GM19035 (cell line): ENCODE data around the gene FGFR1OP2.
A peak's percentile ranks its signal among the peaks of the same experiment; 100 is the strongest.
"Not testable (repeated sequence)": the region's sequence is repeated elsewhere in the genome, so short reads cannot be mapped to it uniquely, and the experiment has no call there.

Experiments used
- ATAC-seq: cut with Tn5 transposase; IDR thresholded peaks from one replicate; pipeline ENCODE4 v1.9.1; 2021; ENCODE audit not compliant: unreplicated experiment

Gene FGFR1OP2

DNA sequence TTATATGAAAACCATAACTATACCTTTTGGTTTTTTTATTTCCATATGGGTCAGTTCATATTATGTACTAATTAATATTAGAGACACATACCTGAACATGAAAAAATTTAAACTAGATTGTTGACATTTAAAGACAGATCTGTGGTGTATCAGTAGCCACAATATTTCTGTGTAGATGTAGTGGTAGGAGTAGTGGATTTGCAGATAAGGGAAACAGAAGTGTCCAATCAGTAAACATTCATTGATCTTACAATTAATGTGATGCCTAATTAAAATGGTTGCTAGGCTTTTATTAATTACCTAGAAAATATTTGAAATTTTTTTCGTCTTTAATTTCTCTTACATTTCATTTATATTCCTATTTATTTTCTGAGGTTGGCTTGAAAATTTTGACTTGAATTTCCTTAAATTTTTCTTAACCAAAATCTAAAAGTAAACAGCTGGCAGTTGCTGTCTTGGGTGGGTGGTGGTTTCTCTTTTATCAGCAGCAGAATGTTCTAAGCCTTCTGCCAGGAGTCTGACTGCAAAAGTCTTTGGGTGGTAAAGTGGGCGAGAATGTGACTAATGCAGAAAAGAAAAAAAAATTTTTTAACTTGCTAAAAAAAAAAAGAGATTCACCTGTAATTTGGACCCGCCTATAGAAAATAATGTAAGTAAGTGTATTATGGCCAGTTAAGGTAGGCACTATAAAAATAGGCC lies 2.4 kb downstream of the FGFR1OP2 start:
- ATAC-seq = no peak

GRCh38 chr12:26941215-26941594 lies 2.9 kb downstream of the FGFR1OP2 start:
- no peak for ATAC-seq

GRCh38 chr12:26948309-26948708 lies 10.0 kb downstream of the FGFR1OP2 start:
- ATAC-seq = no peak

DNA sequence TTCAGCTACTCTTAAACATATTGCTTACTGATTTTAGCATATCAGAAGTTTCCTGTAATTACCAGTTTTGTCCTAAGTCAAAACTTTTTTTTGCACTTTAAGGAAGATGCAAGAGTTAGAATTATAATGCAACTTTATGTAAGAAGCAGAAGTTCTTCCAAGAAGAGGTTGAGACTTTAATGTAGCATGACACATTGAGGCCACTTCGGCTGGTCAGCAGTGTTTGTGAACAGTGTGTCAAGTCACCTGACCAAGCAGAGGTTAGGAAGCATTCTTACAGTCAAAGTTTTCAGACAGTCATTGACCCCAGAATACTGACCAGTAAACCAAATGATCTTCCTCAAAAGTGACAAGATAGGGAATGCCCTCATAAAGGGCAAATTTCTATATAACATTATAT lies 15.2 kb downstream of the FGFR1OP2 start:
- ATAC-seq = no peak

GRCh38 chr12:26954027-26954426 lies 15.8 kb downstream of the FGFR1OP2 start:
- ATAC-seq = no peak

- not testable (repeated sequence) for ATAC-seq
These were observed 23.1 kb downstream of the FGFR1OP2 start for GRCh38 chr12:26961391-26961790.

- no peak for ATAC-seq
These were observed 23.5 kb downstream of the FGFR1OP2 start for GRCh38 chr12:26961803-26962202.

DNA sequence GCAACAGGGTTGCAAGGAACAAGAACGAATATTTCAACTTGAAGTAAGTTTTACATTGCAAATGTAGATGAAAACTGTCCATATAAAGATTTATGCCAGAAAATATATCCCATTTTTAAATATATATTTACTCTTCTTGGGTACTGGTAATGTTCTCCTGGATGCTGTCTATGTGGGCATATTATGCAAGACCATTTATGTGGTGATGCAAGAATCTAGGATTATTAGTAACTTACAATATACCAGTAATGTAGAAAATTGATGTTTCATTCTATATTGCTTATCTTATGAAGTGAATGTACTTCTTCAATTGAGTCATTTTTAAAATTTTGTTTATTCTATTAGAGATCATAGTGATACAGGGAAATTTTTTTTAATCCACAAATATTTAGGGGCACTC lies 25.1 kb downstream of the FGFR1OP2 start:
- no peak for ATAC-seq

GRCh38 chr12:26966842-26967241 lies 28.6 kb downstream of the FGFR1OP2 start:
- ATAC-seq = no peak

- ATAC-seq = no peak
These were observed 31.9 kb downstream of the FGFR1OP2 start for GRCh38 chr12:26970136-26970535.

DNA sequence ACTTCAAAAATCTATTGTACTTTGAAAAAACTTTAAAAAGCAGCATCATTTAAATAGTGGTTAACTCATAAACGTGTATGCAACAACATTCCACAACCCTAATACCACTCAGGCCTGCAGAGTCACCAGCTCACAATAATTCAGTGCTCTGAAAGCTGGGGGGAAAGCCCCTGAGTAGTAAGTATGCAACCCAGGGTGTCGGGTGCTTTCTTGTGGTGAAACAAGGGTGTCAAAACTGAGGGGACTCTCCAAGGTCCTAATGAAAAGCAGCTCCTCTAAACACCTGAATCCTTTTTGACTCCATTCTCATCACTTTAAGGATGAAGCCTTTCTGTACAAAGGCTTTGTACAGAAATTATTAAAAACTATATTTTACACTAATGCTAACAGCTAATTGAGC lies 33.7 kb downstream of the FGFR1OP2 start:
- ATAC-seq = peak; percentile 97

GRCh38 chr12:26976687-26977086 lies 38.4 kb downstream of the FGFR1OP2 start:
- ATAC-seq = no peak

GRCh38 chr12:26978801-26979200 lies 40.5 kb downstream of the FGFR1OP2 start:
- no peak for ATAC-seq

- ATAC-seq = no peak
These were observed 41.5 kb downstream of the FGFR1OP2 start for GRCh38 chr12:26979733-26980132.

DNA sequence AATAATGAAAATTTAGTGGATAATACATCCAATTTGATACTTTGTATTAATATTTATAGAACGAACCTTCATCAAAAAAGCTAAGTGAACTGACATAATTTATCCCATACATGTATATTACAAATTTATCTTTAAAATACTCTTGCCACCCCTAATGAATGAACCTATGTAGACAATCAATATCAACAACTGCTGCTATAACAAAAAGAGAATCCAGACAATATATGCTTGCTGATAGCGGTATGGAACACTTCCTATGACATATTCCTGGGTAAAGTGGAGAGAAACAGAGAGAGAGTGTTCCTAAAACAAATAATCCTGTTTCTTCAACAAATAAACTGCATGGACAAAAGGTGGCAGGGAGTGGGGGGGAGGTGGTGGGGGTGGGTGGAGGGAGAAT lies 44.6 kb downstream of the FGFR1OP2 start:
- no peak for ATAC-seq

DNA sequence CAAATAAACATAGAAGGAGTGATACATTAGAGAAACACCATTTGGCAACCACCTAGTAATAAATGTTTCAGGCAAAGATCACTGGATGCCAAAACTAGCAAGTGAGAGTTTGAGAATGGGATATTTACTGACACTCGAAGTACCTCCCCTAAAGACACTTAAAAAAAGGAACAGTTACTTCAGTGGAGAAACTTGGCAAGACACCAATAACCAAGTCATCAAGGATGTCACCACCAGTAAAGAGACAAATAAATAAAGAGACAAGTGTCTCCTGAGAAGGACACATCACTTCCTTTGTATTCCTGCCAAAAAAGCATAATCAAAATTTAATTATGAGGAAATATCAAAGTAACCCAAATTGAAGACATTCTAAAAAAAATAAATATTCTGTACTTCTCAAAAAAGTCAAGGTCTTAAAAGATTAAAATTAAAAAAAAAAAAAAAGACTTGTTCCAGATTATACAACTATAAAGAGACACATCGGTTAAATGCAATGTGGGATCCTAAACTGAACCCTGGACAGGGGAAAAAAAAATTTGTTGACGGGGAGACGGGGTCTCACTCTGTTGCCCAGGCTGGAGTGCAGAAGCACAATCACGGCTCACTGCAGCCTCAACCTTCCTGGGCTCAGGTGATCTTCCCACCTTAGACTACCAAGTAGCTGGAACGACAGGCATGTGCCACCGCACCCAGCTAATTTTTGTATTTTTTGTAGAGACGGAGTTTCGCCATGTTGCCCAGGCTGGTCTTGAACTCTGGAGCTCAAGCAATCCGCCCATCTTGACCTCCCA lies 49.6 kb downstream of the FGFR1OP2 start:
- no peak for ATAC-seq

DNA sequence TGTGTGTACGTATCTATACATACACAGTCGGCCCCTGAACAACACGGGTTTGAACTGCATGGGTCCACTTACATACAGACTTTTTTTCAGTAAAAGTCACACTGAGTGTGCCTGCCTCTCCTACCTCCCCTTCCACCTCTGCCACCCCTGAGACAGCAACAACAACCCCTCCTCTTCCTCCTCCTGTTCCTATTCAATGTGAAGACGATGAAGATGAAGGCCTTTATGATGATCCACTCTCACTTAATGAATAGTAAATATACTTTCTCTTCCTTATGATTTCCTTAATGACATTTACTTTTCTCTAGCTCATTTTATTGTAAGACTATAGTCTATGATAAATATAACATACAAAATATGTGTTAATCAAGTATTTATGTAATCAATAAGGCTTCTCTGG lies 50.4 kb downstream of the FGFR1OP2 start:
- no peak for ATAC-seq

DNA sequence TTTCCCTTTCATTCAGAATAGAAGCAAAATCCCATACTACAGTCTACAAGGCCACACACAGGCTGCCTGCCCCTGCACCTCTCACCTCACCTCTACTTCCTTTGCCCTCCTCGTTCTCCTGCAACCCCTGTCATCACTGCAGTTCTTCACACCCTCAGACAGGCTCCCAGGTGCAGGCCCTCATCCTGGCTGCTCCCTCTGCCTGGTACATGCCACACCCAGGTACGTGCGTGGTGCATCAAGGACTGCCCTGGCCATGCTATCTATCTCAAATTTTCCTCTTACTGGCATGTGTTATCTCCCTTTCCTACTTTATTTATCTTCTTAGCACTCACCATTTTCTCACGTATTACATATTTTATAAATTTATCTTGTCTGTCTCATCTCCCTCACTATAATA lies 51.6 kb downstream of the FGFR1OP2 start:
- ATAC-seq = no peak

DNA sequence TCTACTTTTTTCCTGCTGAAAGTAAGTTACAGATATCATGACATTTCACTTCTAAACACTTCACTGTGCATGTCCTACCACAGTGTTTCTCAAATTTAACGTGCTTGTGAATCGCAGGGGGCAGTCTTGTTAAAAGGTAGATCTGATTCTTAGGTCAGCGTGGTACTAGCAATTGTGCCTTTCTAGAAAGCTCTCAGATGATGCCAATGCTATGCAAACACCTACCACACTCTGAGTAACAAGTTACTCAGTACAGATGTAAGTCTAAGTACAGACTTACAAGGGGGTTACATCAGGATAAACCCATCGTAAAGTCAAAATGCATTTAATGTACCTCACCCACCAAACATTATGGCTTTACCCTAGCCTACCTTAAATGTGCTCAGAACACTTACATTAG lies 53.6 kb downstream of the FGFR1OP2 start:
- no peak for ATAC-seq

DNA sequence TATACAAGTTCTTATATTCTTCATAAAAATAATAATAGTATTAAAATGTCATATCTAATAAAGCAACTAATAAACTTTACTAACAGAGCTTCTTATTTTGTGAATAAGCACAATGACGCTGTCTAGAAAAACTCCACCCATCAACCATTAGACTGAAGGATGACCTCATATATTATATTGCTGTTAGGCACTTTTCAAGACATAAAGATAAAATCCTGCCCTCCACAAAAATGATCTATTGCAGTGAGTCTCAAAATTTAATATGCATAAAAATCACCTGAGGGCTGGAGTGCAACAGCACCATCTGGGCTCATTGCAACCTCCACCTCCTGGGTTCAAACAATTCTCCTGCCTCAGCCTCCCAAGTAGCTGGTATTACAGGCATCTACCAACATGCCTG lies 55.8 kb downstream of the FGFR1OP2 start:
- ATAC-seq = no peak

DNA sequence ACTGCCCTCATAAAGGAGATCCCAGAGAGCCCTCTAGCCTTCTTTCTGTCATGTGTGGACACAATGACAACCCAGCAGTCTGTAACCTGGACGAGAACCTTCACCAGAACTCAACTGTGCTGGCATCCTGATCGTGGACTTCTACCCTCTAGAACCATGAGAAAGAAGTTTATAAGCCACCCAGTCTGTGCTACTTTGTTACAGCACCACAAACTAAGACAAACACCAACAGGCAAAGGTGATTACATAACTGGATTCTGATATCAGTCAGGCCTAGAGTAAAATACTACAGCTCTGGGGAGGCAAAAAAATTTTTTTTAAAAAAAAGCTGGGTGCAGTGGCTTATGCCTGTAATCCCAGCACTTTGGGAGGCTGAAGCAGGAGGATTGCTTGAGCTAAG lies 57.4 kb downstream of the FGFR1OP2 start:
- no peak for ATAC-seq

- no peak for ATAC-seq
These were observed 58.7 kb downstream of the FGFR1OP2 start for GRCh38 chr12:26997003-26997402.

DNA sequence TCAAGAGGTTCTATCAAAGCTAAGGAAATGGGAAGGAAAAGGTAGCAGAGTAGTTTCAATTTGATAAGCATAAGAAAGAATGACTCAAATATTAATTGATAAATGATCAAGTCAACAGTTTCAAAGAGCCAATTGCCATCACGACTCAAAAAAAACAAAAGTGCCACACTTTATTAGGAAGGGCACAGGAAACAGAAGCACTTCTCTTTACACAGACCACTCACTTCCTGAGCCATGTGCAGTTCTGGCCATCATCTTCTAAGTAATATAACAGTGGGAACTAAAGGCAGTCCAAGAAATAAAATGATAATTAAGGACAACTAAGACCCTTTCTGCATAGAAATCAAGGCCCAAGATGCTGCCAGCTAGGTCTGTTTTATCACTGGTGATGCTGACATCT lies 62.7 kb downstream of the FGFR1OP2 start:
- ATAC-seq = no peak
